Measurements from ENCODE around the gene SRPX. TPM values are rescaled to one million over a fixed set of nuclear protein-coding genes. Genes with fewer than 3 reads are reported as not detected.

Gene SRPX
- 42.0 TPM for total RNA-seq

- DNase-seq: peak; percentile 14
Measured at GRCh38 chrX:38220415-38221390, at the start of gene SRPX. Gene SRPX, minus strand, starts transcription at chrX:38220871. Its CDS starts 79 bp downstream, at chrX:38220792.

DNA sequence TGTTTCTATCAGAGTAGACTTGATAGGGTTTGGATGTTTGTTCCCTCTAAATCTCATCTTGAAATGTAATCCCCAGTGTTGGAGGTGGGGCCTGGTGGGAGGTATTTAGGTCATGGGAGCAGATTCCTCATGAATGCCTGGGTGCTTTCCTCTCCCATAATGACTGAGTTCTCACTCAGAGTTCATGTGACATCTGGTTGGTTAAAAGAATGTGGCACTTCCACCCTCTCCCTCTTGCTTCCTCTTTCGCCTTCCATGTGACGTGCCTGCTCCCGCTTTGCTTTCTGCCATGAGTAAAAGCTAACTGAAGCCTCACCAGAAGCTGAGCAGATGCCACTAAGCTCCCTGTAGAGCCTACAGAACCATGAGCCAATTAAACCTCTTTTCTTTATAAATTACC lies 47.3 kb upstream of the SRPX start:
- DNase-seq: no peak

DNA sequence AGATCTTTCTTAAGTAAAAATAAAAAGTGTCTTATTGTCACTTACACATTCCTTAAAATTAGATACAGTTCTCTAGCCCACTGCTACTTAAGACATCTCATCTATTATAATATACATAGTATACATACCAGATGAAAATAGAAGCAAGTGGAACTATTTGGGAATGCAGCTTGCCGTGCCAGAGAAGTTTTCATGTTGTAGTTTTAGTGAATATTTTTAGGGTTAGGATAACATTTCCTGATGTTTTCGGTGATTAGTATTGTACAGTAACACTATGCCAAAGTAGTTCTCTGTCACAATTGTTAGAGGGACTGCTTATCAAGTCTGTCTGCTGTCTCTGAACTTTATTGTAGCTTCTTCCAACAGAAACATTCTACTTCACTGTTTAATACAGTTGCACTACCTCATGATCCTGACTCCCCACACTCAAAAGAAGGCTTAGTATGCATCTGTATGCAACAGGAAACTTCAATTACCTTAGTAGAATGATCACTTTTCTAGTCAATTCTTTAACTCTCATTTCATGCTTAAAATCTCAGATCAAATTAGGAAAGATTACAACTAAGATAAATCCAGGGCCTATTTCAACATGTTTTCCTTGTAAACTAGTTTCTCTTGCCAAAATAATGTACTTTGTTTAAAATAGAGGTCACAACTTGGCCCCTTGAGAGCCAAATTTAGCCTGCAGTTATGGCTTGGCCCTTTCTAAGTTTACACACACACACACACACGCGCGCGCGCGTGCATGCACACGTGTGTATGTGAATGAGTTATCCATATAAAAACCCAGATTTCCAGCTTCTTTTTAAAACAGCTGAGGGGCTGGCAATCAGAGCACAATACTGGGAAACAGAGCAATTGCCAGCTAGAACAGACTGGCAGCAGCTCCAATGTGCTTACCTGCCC lies 42.3 kb upstream of the SRPX start:
- no peak for DNase-seq

DNA sequence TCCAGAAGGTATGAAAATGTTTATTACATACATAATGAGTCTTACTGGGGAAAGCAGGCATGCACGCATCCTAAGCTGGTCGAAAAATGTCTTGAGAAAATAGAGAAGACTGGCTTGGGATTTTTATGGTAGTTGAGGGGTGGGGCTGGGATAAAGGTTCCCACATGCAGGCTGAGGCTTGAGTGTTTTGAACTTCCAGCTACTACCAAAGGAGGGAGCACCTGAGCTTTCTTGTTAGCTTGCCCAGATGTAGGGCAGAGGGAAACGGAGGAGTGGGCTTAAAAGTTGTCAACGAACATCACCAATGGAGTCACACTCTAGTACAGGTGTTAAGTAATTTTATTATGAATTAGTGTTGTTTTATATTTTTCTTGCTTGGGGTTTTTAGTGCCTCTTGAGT lies 39.6 kb upstream of the SRPX start:
- no peak for DNase-seq

DNA sequence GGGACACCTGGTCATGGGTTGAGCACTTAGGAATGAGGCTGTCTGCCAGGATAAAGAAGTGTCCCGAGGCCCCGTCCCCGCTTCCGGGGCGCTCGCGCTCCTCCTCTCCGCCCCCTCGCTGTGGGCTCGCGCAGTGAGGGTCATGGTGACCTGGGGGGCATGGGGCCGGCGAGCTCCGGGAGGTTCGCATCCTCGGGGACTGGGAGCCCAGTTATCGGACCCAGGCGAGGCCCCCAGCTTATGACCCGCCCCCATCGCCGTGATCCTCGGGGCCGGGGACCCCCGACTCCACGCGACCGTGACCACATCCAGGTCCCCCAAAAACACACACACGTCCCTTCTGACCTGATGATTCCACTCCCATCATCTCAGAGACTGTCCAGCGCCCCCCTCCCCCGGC lies 35.3 kb upstream of the SRPX start:
- no peak for DNase-seq

GRCh38 chrX:38249965-38250364 lies 29.3 kb upstream of the SRPX start:
- no peak for DNase-seq

DNA sequence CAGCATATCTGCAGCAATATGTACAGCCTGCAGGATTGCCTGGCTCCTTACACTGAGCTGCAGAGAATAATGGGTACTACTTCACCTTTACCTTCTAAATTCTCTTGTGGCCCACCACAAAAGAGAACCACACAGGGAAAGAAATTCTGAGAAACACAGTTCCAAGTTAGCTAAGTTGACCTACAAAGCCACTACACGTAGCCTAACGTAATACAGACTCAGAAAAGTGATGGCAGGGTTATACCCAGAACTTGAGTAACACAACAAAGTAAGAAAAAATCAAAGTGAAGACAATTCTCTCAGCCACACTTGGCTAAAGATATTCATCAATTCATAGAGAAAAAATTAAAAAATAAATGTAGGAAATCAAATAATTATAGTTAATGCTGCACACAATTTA lies 26.4 kb upstream of the SRPX start:
- no peak for DNase-seq

- DNase-seq: no peak
Measured at GRCh38 chrX:38240541-38240940, 19.9 kb upstream of the SRPX start.

- no peak for DNase-seq
Measured at GRCh38 chrX:38236901-38237615, 16.4 kb upstream of the SRPX start.

GRCh38 chrX:38233891-38234667 lies 13.4 kb upstream of the SRPX start:
- peak; percentile 92 for DNase-seq

GRCh38 chrX:38232079-38232686 lies 11.5 kb upstream of the SRPX start:
- peak; percentile 1 for DNase-seq

- no peak for DNase-seq
Measured at GRCh38 chrX:38225093-38225492, 4.4 kb upstream of the SRPX start.

- no peak for DNase-seq
Measured at GRCh38 chrX:38224160-38224559, 3.5 kb upstream of the SRPX start.

GRCh38 chrX:38221391-38221929 lies 789 bp upstream of the SRPX start:
- no peak for DNase-seq

GRCh38 chrX:38220024-38220414 lies 652 bp downstream of the SRPX start:
- DNase-seq: peak; percentile 4

GRCh38 chrX:38216642-38217041 lies 4.0 kb downstream of the SRPX start:
- no peak for DNase-seq

DNA sequence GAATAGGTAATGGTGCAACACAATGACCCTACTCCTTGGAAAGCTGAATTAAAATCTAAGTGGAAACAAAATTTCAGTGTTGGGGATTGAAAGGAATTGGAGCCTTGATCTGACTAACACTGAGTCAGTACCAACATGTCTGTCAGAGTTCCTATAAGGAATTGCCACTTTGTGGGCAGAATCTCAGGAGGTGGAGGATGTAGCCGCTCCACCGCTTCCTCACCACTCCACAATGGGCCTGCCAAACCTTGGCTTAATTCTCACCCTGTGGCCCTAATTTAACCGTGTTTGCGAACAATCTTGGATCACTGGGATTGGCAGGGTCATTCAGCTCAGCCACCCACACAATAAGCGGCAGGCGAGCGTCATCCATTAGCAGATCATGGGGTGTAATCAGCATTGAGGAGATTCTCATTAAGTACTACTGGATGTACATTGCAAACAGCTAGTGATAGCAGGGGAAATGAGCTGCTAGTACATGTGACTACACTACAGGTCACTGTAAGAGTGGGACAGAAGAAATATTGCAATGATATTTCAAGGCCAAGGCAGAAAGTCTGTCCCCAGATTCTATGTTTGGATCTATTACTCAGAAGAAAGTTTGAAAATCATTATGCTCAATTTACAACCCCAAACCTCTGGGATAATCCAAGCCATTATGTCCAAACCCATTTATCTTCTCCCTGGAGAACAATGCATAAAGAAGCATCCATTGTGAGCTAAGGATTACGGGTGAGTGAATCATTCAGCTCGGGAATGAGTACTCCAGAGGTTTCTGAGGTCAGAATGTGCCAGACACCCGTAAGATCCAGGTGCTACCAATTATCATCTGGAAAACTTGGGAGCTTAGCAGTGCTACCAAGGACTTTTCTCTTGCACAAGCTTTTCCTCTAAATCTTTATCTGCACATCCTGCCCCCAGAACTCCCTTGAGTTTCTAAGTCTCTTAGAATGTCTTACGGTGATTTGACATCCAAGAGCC lies 5.8 kb downstream of the SRPX start:
- peak; percentile 42 for DNase-seq

DNA sequence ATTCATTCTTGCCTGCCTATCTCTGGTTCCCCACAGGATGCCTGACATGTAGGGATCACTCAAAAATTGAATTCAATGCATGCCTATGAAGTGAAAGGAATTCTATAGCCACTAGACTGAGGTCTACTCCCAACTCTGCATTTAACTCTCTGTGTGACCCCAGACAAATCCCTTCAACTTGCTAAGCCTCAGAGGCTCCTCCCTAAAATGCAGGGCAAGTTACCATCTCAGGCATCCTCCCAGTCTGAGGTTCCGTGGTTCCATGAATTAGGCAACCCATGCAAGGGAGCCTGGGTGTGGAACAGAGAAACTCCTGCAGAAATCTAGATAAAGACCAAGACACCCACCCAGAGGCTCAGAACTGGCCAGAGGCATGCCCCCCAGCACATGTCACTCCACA lies 6.6 kb downstream of the SRPX start:
- no peak for DNase-seq

GRCh38 chrX:38211891-38212635 lies 8.6 kb downstream of the SRPX start:
- no peak for DNase-seq
